K562 (cell line): Measurements from ENCODE around the gene TNIK. TPM values are rescaled to one million over a fixed set of nuclear protein-coding genes. Genes with fewer than 3 reads are reported as not detected.
A peak's percentile ranks its signal among the peaks of the same experiment; 100 is the strongest.

Source experiments
- ADNP ChIP-seq: fragments of 200-800 bp; sonication (Bioruptor generic); IDR thresholded peaks from 2 replicates; pipeline ENCODE4 v1.6.1; 2016; ENCODE audit warnings: missing genetic modification characterization, missing compliant biosample characterization
- ETV6 ChIP-seq, 3 experiments: fragments of 150-350 bp in 1 of 3; sonication (generic) in 1 of 3; formaldehyde crosslinking in 1 of 3; IDR thresholded peaks; 2 replicates each; pipeline versions ENCODE4 v1.6.1 to v1.8.0; 2014 to 2022; ENCODE audit warnings: borderline replicate concordance in 2 of 3, low read depth in 2 of 3, antibody characterized with exemption in 1 of 3, low read length in 1 of 3, mild to moderate bottlenecking in 1 of 3, missing genetic modification reagents in 1 of 3
- EWSR1 ChIP-seq: fragments of 450-650 bp; IDR thresholded peaks from 2 replicates; pipeline ENCODE4 v1.6.1; 2018; ENCODE audit warnings: borderline replicate concordance, mild to moderate bottlenecking, low read depth, moderate library complexity; ENCODE audit not compliant: partially characterized antibody
- HNRNPLL ChIP-seq: fragments of 200-400 bp; formaldehyde crosslinking; IDR thresholded peaks from 2 replicates; pipeline ENCODE4 v1.6.1; 2017; ENCODE audit warnings: low read length, low read depth, mild to moderate bottlenecking; ENCODE audit not compliant: poor library complexity, severe bottlenecking
- HOXB6 ChIP-seq: fragments of 250-450 bp; sonication (Bioruptor Pico); IDR thresholded peaks from 2 replicates; pipeline ENCODE4 v1.5.1; 2022; ENCODE audit warnings: mild to moderate bottlenecking, borderline replicate concordance
- KAT7 ChIP-seq: sonication (generic); formaldehyde crosslinking; IDR thresholded peaks from 2 replicates; pipeline ENCODE4 v1.8.0; 2022; ENCODE audit warnings: missing genetic modification reagents, mild to moderate bottlenecking, borderline replicate concordance
- MBD2 ChIP-seq: sonication (generic); IDR thresholded peaks from 2 replicates; pipeline ENCODE4 v1.6.1; 2016; ENCODE audit warnings: low read depth, borderline replicate concordance
- NCOA1 ChIP-seq: fragments of 450-650 bp; IDR thresholded peaks from 2 replicates; pipeline ENCODE4 v1.6.1; 2016; ENCODE audit warnings: low read depth
- NFXL1 ChIP-seq: fragments of 450-650 bp; formaldehyde crosslinking; IDR thresholded peaks from 2 replicates; pipeline ENCODE4 v1.4.0; 2021; ENCODE audit warnings: mild to moderate bottlenecking
- NONO ChIP-seq, 2 experiments: fragments of 200-400 bp in 1 of 2; fragments of 450-650 bp in 1 of 2; formaldehyde crosslinking in 1 of 2; IDR thresholded peaks; 2 replicates each; pipeline ENCODE4 v1.6.1; 2017; ENCODE audit warnings: low read depth in 2 of 2, mild to moderate bottlenecking in 2 of 2, moderate library complexity in 2 of 2, low read length in 1 of 2
- NR2F6 ChIP-seq: fragments of 450-650 bp; formaldehyde crosslinking; IDR thresholded peaks from 2 replicates; pipeline ENCODE4 v1.4.0; 2020; ENCODE audit warnings: mild to moderate bottlenecking
- RUNX1 ChIP-seq: sonication (generic); IDR thresholded peaks from 2 replicates; pipeline ENCODE4 v1.6.1; 2016; ENCODE audit warnings: antibody characterized with exemption, low read depth
- SOX6 ChIP-seq: fragments of 450-650 bp; IDR thresholded peaks from 2 replicates; pipeline ENCODE4 v1.6.1; 2014; ENCODE audit warnings: mild to moderate bottlenecking
- U2AF2 ChIP-seq: fragments of 200-400 bp; formaldehyde crosslinking; optimal IDR thresholded peaks from 2 replicates; pipeline ENCODE3; 2017; ENCODE audit warnings: low read depth, mild to moderate bottlenecking, low read length
- ZNF197 ChIP-seq: fragments of 200-800 bp; sonication (Bioruptor generic); IDR thresholded peaks from 2 replicates; pipeline ENCODE4 v1.6.1; 2016; ENCODE audit warnings: low read depth, missing genetic modification characterization, missing compliant biosample characterization
- ZNF23 ChIP-seq: fragments of 250-450 bp; sonication (Bioruptor Pico); IDR thresholded peaks from 2 replicates; pipeline ENCODE4 v1.4.0; 2020; ENCODE audit warnings: mild to moderate bottlenecking
- polyA plus RNA-seq, 8 experiments: library from polyadenylated mRNA; depleted of rRNA in 4 of 8; stranded (reverse) in 5 of 8; unstranded in 3 of 8; fragments of >200 nt; fragmentation: Nextera tagmentation in 2 of 8; fragmentation: Illumina TruSeq in 1 of 8; extraction: Ambion mirVana in 2 of 8; extraction: Trizol in 1 of 8; gene quantifications; 2 replicates each; pipeline versions ENCODE4 v1.2.1 to v1.2.3, GENCODE V29; 2011 to 2014; ENCODE audit warnings: inconsistent platforms in 1 of 8, missing spikeins in 1 of 8
- total RNA-seq, 7 experiments: library from RNA; depleted of rRNA in 6 of 7; stranded (reverse); fragments of >200 nt in 6 of 7; fragmentation: Illumina TruSeq in 2 of 7; extraction: Trizol in 2 of 7; gene quantifications; 2 replicates each; pipeline versions ENCODE4 v1.2.1 to v1.2.3, GENCODE V29; 2011 to 2021; ENCODE audit warnings: low replicate concordance in 1 of 7
- TF ChIP-seq, protein P1 (sequence below): fragments of 450-650 bp; IDR thresholded peaks from 2 replicates; pipeline ENCODE4 v1.6.1; 2017; ENCODE audit warnings: mild to moderate bottlenecking, moderate library complexity
- TF ChIP-seq, protein P2 (sequence below): fragments of 450-650 bp; IDR thresholded peaks from 2 replicates; pipeline ENCODE4 v1.6.1; 2016; ENCODE audit warnings: low read depth, mild to moderate bottlenecking, moderate library complexity
- TF ChIP-seq, protein P3 (sequence below): sonication (generic); formaldehyde crosslinking; IDR thresholded peaks from 2 replicates; pipeline ENCODE4 v1.8.1; 2023; ENCODE audit warnings: mild to moderate bottlenecking, missing genetic modification reagents
- TF ChIP-seq, protein P4 (sequence below): sonication (generic); formaldehyde crosslinking; IDR thresholded peaks from 2 replicates; pipeline ENCODE4 v1.9.0; 2022; ENCODE audit warnings: mild to moderate bottlenecking, missing genetic modification reagents
- TF ChIP-seq, protein P5 (sequence below): fragments of 450-650 bp; IDR thresholded peaks from 2 replicates; pipeline ENCODE4 v1.6.1; 2016; ENCODE audit warnings: antibody characterized with exemption

Gene TNIK
- total and polyA plus RNA-seq, 9 of the 15 experiments (the other 6 are each of a cell fraction or from before 2014, with no cell fraction given): 6.6 to 39.0 (median 24.7) TPM

DNA sequence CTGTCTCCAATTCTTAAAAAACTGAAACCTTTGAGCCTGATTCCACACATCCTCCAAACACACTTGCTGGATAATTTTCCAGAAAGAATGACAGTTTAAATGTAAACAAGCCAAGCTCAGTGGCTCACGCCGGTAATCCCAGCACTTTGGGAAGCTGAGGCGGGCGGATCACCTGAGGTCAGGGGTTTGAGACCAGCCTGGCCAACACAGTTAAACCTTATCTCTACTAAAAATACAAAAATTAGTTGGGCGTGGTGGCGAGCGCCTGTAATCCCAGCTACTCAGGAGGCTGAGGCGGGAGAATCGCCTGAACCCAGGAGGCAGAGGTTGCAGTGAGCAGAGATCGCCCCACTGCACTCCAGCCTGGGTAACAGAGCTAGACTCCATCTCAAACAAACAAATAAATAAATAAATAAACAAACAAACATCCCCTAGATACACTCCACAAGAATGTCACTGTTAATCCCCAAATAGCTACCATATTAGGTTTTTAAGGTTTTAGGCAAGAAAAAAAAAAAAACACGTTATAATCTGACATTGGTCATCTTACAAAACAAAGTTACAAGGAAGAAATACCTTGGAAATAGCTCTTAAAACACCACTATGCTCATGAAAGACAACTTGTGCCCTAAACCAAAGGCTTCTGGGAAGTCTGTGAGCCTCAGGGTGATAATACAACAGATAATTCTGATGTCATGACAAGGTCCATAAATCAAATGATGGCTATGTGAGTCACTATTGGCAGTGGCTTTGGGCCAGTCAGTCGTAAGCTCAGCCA, 13.2 kb downstream of the TNIK start (continued):
- no peak for TF ChIP-seq EWSR1
- no peak for TF ChIP-seq RUNX1
- TF ChIP-seq HOXB6 (CRISPR knock-in tag): no peak
- TF ChIP-seq, protein P1, sequence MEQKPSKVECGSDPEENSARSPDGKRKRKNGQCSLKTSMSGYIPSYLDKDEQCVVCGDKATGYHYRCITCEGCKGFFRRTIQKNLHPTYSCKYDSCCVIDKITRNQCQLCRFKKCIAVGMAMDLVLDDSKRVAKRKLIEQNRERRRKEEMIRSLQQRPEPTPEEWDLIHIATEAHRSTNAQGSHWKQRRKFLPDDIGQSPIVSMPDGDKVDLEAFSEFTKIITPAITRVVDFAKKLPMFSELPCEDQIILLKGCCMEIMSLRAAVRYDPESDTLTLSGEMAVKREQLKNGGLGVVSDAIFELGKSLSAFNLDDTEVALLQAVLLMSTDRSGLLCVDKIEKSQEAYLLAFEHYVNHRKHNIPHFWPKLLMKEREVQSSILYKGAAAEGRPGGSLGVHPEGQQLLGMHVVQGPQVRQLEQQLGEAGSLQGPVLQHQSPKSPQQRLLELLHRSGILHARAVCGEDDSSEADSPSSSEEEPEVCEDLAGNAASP: peak; percentile 93
- peak; percentile 68; the same call in 1 of the 2 replicates for TF ChIP-seq ZNF197 (CRISPR knock-in tag)
- peak; percentile 37; the same call in 1 of the 2 replicates for TF ChIP-seq MBD2
- no peak for TF ChIP-seq NONO (IDR thresholded peaks at IDR 0.05; ENCODE audit: low read depth in 2 of 2, low read length in 1 of 2)
- peak; percentile 61; the same call in 1 of the 2 replicates for TF ChIP-seq SOX6
- peak; percentile 90 for TF ChIP-seq NCOA1
- peak; percentile 12; the same call in 1 of the 2 replicates for TF ChIP-seq ADNP (tag)
- TF ChIP-seq, protein P2, sequence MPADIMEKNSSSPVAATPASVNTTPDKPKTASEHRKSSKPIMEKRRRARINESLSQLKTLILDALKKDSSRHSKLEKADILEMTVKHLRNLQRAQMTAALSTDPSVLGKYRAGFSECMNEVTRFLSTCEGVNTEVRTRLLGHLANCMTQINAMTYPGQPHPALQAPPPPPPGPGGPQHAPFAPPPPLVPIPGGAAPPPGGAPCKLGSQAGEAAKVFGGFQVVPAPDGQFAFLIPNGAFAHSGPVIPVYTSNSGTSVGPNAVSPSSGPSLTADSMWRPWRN: no peak
- TF ChIP-seq ETV6 (IDR thresholded peaks at IDR 0.05; ENCODE audit: borderline replicate concordance in 1 of 2, low read depth in 2 of 2, low read length in 1 of 2): no peak
- TF ChIP-seq ETV6 (CRISPR knock-in tag; IDR thresholded peaks at IDR 0.05; ENCODE audit: borderline replicate concordance): no peak
- no peak for TF ChIP-seq HNRNPLL
- TF ChIP-seq NFXL1 (CRISPR knock-in tag): no peak
- no peak for TF ChIP-seq U2AF2
- TF ChIP-seq, protein P3, sequence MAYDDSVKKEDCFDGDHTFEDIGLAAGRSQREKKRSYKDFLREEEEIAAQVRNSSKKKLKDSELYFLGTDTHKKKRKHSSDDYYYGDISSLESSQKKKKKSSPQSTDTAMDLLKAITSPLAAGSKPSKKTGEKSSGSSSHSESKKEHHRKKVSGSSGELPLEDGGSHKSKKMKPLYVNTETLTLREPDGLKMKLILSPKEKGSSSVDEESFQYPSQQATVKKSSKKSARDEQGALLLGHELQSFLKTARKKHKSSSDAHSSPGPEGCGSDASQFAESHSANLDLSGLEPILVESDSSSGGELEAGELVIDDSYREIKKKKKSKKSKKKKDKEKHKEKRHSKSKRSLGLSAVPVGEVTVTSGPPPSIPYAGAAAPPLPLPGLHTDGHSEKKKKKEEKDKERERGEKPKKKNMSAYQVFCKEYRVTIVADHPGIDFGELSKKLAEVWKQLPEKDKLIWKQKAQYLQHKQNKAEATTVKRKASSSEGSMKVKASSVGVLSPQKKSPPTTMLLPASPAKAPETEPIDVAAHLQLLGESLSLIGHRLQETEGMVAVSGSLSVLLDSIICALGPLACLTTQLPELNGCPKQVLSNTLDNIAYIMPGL (CRISPR knock-in tag): no peak
- TF ChIP-seq, protein P4, sequence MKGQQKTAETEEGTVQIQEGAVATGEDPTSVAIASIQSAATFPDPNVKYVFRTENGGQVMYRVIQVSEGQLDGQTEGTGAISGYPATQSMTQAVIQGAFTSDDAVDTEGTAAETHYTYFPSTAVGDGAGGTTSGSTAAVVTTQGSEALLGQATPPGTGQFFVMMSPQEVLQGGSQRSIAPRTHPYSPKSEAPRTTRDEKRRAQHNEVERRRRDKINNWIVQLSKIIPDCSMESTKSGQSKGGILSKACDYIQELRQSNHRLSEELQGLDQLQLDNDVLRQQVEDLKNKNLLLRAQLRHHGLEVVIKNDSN (CRISPR knock-in tag): no peak
- TF ChIP-seq NR2F6 (CRISPR knock-in tag): no peak
- TF ChIP-seq, protein P5, sequence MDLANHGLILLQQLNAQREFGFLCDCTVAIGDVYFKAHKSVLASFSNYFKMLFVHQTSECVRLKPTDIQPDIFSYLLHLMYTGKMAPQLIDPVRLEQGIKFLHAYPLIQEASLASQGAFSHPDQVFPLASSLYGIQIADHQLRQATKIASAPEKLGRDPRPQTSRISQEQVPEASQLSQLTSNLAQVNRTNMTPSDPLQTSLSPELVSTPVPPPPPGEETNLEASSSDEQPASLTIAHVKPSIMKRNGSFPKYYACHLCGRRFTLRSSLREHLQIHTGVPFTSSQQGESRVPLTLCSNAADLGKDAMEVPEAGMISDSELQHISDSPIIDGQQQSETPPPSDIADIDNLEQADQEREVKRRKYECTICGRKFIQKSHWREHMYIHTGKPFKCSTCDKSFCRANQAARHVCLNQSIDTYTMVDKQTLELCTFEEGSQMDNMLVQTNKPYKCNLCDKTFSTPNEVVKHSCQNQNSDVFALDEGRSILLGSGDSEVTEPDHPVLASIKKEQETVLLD: no peak
- TF ChIP-seq ZNF23 (CRISPR knock-in tag): no peak
- no peak for TF ChIP-seq KAT7 (CRISPR knock-in tag)
